HG02970 (cell line): ENCODE measurements around the gene TBX6.

Experiments used
- ATAC-seq: cut with Tn5 transposase; IDR thresholded peaks from one replicate; pipeline ENCODE4 v1.9.1; 2021; ENCODE audit warnings: mild to moderate bottlenecking, moderate library complexity, moderate number of reproducible peaks; ENCODE audit not compliant: unreplicated experiment, low FRiP score

TBX6 gene

GRCh38 chr16:30067584-30067916, 24.2 kb downstream of the TBX6 start:
- no peak for ATAC-seq

GRCh38 chr16:30066761-30067583, 24.8 kb downstream of the TBX6 start:
- ATAC-seq = no peak

GRCh38 chr16:30065943-30066760, 25.6 kb downstream of the TBX6 start:
- ATAC-seq = no peak

GRCh38 chr16:30065102-30065942, 26.4 kb downstream of the TBX6 start, which contains the start of gene ALDOA:
TSS of gene ALDOA (plus strand) at chr16:30065760. CDS start at chr16:30066898, 1,138 bp downstream.
- ATAC-seq = peak; percentile 70

- no peak for ATAC-seq
Measured at GRCh38 chr16:30064729-30065101, 27.0 kb downstream of the TBX6 start.

- ATAC-seq = peak; percentile 29
Measured at GRCh38 chr16:30063893-30064728, 27.6 kb downstream of the TBX6 start.

- no peak for ATAC-seq
Measured at GRCh38 chr16:30063278-30063892, 28.3 kb downstream of the TBX6 start.

- ATAC-seq = no peak
Measured at GRCh38 chr16:30060836-30061554, 30.7 kb downstream of the TBX6 start.

GRCh38 chr16:30060346-30060745, 31.4 kb downstream of the TBX6 start:
- no peak for ATAC-seq

- ATAC-seq = no peak
Measured at GRCh38 chr16:30054959-30055553, 36.7 kb downstream of the TBX6 start.

- ATAC-seq = no peak
Measured at GRCh38 chr16:30054451-30054850, 37.3 kb downstream of the TBX6 start.

GRCh38 chr16:30053376-30054015, 38.2 kb downstream of the TBX6 start:
- no peak for ATAC-seq

GRCh38 chr16:30052671-30053372, 38.9 kb downstream of the TBX6 start:
- ATAC-seq = peak; percentile 64

- no peak for ATAC-seq
Measured at GRCh38 chr16:30051518-30051917, 40.2 kb downstream of the TBX6 start.

- ATAC-seq = no peak
Measured at GRCh38 chr16:30049871-30050270, 41.9 kb downstream of the TBX6 start.

GRCh38 chr16:30046588-30046987, 45.1 kb downstream of the TBX6 start:
- no peak for ATAC-seq

- ATAC-seq = no peak
Measured at GRCh38 chr16:30046178-30046577, 45.5 kb downstream of the TBX6 start.
